ENCODE data around the gene RSKR.
A peak's percentile ranks its signal among the peaks of the same experiment; 100 is the strongest.
"Not testable (repeated sequence)": the region's sequence is repeated elsewhere in the genome, so short reads cannot be mapped to it uniquely, and the experiment has no call there.

RSKR gene

DNA sequence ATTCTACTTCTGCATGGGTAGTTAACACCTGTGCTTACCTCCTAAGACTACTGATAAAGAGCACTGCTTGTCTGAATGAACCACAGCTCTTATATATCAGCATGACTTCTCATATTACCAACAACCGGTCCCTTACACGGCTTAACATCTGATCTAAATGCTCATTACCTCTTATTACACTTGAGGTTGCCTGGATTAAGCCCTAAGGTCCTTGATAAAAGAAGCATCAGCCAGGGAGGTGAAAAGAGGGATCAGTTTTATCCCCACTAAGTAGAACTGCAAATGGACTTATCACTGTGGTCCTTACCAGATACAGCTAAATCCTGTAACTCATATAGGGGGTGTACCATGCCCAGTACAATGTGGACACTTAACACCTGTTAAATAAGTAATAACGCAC, 8.2 kb upstream of the RSKR start:
- no peak for DNase-seq

- DNase-seq, result no peak
Measured at GRCh38 chr17:28620010-28620409, 6.0 kb upstream of the RSKR start.

DNA sequence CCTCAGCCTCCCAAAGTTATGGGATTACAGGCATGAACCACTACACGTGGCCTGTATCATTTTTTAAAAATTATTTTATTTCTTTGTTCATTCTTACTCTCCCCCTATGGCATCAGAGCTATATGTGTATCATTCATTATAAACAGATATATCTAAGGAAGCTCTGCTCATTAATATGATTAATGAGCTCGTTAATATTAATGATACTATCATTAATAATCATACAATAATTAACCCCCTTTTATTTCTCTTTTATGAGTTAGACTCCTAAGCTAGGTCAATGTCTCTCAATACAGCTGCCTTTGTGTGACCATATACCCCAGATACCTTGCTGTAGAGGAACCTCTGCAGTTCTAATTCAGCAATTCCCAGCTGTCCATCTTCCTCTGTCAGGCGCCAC, 4.5 kb upstream of the RSKR start:
- DNase-seq, result no peak

DNA sequence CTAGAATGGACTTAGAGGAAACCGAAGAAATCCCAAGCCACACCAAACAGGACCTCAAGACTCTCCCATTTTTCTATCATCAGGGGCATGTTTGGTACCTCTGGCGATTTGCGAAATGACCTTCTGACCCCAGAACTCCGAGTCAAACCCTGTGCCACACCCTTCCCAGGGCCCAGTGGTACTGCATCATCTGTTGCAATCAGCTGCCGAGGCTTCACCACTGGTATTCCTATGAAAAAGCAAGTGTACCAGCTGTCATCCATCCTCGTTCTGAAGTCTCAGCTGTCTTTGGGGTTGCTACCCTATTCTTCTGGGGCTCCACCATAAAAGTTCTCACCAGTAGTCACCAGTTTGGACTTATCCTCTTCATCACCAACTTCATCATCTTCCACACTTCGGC, 2.3 kb upstream of the RSKR start:
- no peak for DNase-seq

DNA sequence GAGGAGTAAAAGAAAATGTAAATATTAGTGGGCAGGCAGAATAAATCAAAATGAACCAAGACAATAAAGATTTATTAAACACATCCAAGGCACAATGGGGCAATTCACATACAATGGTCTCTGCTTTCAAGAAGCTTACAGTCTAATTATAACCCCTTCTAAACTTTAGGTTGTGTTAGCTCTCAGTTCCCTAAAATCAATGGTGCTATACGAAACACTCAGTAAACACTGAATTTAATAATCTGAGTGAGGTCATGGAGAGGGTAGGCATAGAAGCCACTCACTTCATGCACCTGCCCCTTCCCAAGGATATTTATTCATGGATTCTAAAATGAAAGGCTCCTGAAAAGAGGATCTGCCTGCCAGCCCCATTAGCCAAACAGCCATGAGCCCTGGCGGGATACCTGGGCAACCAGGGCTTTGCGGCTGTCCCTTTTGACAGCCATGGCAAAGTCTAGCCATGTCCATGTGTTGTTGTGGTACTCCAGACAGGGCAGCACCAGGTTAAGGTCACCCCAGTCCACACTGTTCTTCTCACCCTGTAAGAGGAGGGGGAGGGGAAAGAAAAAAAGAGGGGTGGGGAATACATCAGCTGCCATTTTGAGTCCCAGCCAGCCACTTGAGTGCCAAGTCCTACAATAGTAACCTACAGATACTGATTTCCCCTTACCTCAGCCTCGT, 1.4 kb upstream of the RSKR start:
- DNase-seq, result no peak

- DNase-seq, result peak; percentile 25
Measured at GRCh38 chr17:28612936-28613872, 781 bp downstream of the RSKR start.

DNA sequence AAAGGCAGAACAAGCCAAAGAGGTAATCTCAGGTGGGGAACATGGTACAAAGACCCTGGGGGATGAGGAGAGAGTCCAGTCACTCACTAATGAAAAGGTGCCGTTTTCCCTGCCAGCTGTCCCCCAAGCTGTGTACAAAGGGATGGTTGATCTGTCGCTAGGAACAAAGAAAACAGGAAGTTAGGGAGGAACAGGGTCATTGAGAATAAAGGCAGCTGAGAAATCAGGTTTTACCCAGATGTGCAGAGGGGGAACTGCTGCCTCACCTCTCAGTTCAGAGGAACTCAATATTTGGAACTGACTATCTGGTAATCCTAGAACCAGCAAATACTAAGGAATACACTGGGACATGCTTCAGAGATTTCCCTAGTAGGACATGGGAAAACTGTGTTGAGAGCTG, 1.5 kb downstream of the RSKR start:
- DNase-seq, result no peak

GRCh38 chr17:28610376-28610775, 3.6 kb downstream of the RSKR start:
- no peak for DNase-seq

DNA sequence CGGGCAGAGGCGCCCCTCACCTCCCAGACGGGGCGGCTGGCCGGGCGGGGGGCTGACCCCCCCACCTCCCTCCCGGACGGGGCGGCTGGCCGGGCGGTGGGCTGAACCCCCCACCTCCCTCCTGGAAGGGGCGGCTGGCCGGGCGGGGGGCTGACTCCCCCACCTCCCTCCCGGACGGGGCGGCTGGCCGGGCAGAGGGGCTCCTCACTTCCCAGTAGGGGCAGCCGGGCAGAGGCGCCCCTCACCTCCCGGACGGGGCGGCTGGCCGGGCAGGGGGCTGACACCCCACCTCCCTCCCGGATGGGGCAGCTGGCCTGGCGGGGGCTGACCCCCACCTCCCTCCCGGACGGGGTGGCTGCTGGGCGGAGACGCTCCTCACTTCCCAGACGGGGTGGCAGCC, 10.0 kb downstream of the RSKR start:
- DNase-seq, result not testable (repeated sequence)

GRCh38 chr17:28599311-28600184, 14.4 kb downstream of the RSKR start:
- peak; percentile 70 for DNase-seq

DNA sequence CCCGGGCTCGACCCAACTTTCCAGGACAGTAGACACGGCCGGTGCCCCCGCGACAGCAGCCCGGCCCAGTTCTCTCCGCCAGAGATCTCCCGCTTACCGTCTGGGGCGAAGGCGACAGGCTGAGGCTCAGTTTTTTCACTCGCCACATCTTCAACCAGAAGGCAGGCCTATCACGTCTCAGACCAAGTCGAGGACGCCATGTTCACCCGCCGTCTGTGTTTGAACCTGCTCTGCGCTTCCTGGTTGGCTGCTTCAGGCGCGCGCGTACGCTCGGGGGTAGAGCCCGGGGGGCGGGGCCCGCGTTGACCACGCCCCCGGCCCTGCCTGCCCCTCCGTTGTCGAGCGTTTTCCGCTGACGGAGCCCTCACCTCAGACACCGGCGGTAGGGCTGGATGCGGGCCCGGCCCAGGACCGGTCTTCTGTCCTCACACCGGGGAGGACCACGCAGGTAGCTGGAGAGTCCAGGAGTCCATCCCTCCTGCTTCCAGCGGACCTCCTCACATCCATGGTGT, 15.1 kb downstream of the RSKR start, which contains the start of gene SPAG5:
TSS of gene SPAG5 (minus strand) at position 227 of the 512 bp plus-strand sequence. CDS start at position 148, 79 bp downstream.
- peak; percentile 96 for DNase-seq

DNA sequence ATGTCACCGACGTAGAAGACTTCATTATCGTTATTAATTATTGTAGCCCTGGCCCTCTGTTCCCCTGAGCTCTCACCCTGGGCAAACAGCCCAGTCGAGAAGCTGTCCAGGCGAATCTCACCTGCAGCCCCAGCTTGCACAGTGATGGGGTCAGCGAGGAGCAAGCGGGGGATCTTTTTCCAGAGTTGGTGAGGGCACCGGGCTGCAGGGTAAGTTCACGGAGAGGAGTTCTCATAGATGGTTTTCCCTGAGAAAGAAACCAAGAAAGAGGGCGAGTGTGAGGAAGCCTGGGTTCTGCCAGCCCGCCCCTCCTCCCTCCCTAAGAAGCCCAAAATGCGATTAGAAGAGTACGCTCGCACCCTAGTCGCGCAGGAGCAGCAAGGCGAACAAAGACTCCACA, 15.6 kb downstream of the RSKR start:
- DNase-seq, result no peak

DNA sequence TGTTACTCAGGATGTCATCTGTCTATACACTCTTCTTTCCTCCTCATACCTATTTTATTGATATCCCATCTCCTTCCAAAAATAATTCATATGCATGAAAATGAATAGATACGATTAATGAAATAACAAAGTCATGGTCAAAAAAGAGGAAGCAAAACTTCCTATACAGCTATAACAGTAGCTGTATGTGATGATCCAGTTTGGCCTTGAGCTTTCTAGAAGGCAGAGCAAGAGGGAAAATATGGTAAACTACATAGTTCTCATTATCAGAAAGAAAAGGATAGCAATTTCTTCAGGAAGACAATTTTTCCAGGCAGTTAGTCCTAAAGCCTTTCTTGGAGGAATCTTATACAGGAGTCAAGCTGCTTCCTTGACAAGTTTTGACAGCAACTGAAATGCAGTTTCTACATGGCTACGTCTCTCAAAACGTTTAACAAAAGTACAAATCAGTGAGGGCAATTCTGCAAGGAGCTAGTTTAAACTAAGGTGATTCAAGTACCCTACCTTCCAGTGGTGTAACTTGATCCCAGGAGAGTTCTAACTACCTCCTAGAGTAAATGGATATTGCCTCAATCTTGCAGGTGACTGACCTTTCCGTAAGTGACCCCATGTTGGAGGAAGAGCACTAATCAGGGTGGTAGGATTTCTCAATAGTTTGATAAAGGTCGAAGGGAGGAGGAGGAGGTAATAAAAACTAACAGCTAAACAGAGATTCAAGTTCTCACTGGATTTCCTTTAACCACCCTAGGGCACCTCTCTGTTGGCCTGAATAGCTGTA, 16.2 kb downstream of the RSKR start:
- no peak for DNase-seq

- DNase-seq, result no peak
Measured at GRCh38 chr17:28592260-28592659, 21.7 kb downstream of the RSKR start.

- no peak for DNase-seq
Measured at GRCh38 chr17:28585851-28586250, 28.1 kb downstream of the RSKR start.

DNA sequence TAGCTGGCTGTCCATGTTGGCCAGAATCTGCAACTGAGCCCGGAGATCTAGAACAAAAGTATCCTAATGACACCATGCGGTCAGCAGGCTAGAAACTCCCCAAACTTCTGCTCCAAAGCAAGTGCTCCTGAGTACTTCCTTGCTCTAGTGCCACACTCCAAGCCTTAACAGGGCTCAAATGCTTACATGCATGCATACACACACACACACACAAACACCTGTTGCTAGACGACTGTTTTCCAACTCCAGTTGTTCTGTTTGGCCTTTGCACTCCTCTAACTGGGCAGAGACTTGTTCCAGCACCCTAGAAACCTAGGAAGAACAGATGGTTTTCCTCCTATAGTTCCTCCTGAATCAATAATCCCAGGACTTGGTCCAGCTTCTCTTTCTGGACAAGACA, 29.6 kb downstream of the RSKR start:
- no peak for DNase-seq

- DNase-seq, result no peak
Measured at GRCh38 chr17:28582513-28582912, 31.5 kb downstream of the RSKR start.

GRCh38 chr17:28580959-28581358, 33.0 kb downstream of the RSKR start:
- DNase-seq, result no peak

GRCh38 chr17:28579526-28579925, 34.5 kb downstream of the RSKR start:
- DNase-seq, result no peak

DNA sequence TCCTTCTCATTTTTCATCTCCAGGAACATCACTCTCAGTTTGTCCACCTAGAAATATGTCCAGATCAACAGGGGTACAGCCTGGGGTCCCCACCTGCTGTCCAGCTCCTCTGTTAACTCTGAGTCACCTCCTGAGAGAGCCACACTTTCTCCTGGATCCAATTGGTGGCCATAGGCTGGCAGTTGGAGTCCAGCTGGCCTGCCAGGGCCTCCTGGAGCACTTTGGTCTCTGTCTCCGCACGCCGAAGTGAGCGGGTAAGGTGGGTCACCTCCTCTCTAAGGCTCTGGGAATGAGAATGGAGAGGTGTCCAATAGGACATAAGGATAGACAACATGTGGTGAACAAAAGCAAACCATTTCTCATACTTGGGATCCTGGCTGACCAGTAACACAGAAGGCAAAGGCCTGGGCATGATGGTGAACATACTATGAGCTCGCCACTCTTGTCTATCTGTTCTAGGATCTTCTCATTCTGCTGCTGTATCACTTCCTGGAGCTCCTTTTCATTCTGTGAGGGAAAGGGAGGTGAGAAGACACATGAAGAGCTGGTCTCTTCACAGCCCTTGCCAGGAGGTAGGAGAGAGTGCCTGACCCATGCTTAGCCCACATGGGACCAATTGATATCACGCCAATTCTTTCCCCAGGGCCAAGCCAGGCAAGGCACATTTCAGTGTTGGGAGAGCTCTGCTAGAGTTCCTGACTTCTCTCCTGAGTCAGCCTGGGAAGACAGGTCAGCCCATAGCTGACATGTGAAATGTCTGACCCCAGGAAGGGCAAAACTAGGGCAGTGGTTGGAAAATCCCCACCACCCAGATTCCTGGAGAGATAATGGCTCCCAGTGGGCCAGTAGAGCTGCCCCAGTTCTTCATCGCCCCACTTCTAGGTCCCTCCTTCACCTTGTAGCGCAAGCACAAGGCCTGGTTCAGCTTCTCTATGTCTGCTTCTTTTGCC, 35.5 kb downstream of the RSKR start:
- no peak for DNase-seq

- no peak for DNase-seq
Measured at GRCh38 chr17:28577466-28577824, 36.5 kb downstream of the RSKR start.
